SK-N-SH (cell line): Measurements from ENCODE around the gene AP1S1. TPM values are rescaled to one million over a fixed set of nuclear protein-coding genes. Genes with fewer than 3 reads are reported as not detected.

ENCODE experiments used
- CTCF ChIA-PET: fragments of 300-600, 350-600 bp; formaldehyde crosslinking; extraction: SDS; loops from one replicate; lab custom pipeline; 2021; lab: Yijun Ruan, JAX
- POLR2A ChIA-PET: fragments of 350-600 bp; sonication (Branson Sonifier 250); formaldehyde crosslinking; extraction: SDS; loops from one replicate; lab custom pipeline; 2020; ENCODE audit warnings: antibody characterized with exemption, inconsistent platforms; lab: Yijun Ruan, JAX
- DNase-seq: peaks from one replicate; pipeline ENCODE4 v3.0.0; 2012
- H2AFZ ChIP-seq: fragments of 200-600 bp; sonication (generic); 2 replicates; pipeline ENCODE4 v1.8.1; 2016; ENCODE audit warnings: antibody characterized with exemption, mild to moderate bottlenecking, low read depth
- H3F3A ChIP-seq: fragments of 200-600 bp; sonication (generic); replicated peaks from 2 replicates; pipeline ENCODE3; 2016; ENCODE audit warnings: antibody characterized with exemption, mild to moderate bottlenecking; ENCODE audit not compliant: insufficient read depth
- H3K27ac ChIP-seq, 2 experiments: fragments of 200-500 bp in 1 of 2; fragments of 200-600 bp in 1 of 2; sonication (Bioruptor generic) in 1 of 2; sonication (generic), shearing (Covaris generic) in 1 of 2; 2 replicates each; pipeline versions ENCODE4 v1.5.1 to v1.6.1; 2014 to 2016; ENCODE audit warnings: low read depth in 2 of 2, inconsistent platforms in 1 of 2, low read length in 1 of 2, mild to moderate bottlenecking in 1 of 2, mixed read lengths in 1 of 2
- H3K27me3 ChIP-seq: fragments of 200-600 bp; sonication (generic), shearing (Covaris generic); 2 replicates; pipeline ENCODE4 v1.6.1; 2016; ENCODE audit warnings: mixed run types; ENCODE audit not compliant: insufficient read depth
- H3K36me3 ChIP-seq, 2 experiments: fragments of 200-500 bp in 1 of 2; fragments of 200-600 bp in 1 of 2; sonication (Bioruptor generic) in 1 of 2; sonication (generic) in 1 of 2; replicated peaks in 1 of 2; 2 replicates each; pipeline versions ENCODE3 to v1.5.1; 2014 to 2016; ENCODE audit warnings: low read length in 1 of 2, mild to moderate bottlenecking in 1 of 2; ENCODE audit not compliant: insufficient read depth in 2 of 2, control insufficient read depth in 1 of 2
- H3K4me1 ChIP-seq, 2 experiments: fragments of 200-500 bp in 1 of 2; fragments of 200-600 bp in 1 of 2; sonication (Bioruptor generic) in 1 of 2; sonication (generic), shearing (Covaris generic) in 1 of 2; 2 replicates each; pipeline versions ENCODE4 v1.5.1 to v1.6.1; 2014 to 2016; ENCODE audit warnings: low read depth in 1 of 2, low read length in 1 of 2, mixed run types in 1 of 2; ENCODE audit not compliant: insufficient read depth in 2 of 2, control insufficient read depth in 1 of 2
- H3K4me2 ChIP-seq: fragments of 200-600 bp; sonication (generic), shearing (Covaris generic); 2 replicates; pipeline ENCODE4 v1.6.1; 2017; ENCODE audit warnings: mixed run types
- H3K4me3 ChIP-seq, 2 experiments: fragments of 200-500 bp in 1 of 2; fragments of 200-600 bp in 1 of 2; sonication (Bioruptor generic) in 1 of 2; sonication (generic), shearing (Covaris generic) in 1 of 2; 2 replicates each; pipeline versions ENCODE4 v1.5.1 to v1.8.1; 2014 to 2016; ENCODE audit warnings: low read depth in 2 of 2, inconsistent platforms in 1 of 2, low read length in 1 of 2, mild to moderate bottlenecking in 1 of 2, mixed read lengths in 1 of 2, moderate library complexity in 1 of 2
- H3K79me2 ChIP-seq: fragments of 200-600 bp; sonication (generic); 2 replicates; pipeline ENCODE4 v1.8.1; 2017; ENCODE audit warnings: mild to moderate bottlenecking; ENCODE audit not compliant: insufficient read depth
- H3K9ac ChIP-seq: fragments of 200-600 bp; sonication (generic); 2 replicates; pipeline ENCODE4 v1.6.1; 2017; ENCODE audit warnings: mixed run types
- H3K9me2 ChIP-seq: fragments of 200-600 bp; sonication (generic); 2 replicates; pipeline ENCODE4 v1.6.1; 2017; ENCODE audit warnings: mixed run types
- H3K9me3 ChIP-seq: fragments of 200-600 bp; sonication (generic); 2 replicates; pipeline ENCODE4 v1.6.1; 2017; ENCODE audit warnings: mixed run types, mild to moderate bottlenecking, moderate library complexity
- H4K20me1 ChIP-seq: fragments of 200-600 bp; sonication (generic); 2 replicates; pipeline ENCODE4 v1.6.1; 2017; ENCODE audit warnings: mild to moderate bottlenecking, mixed run types; ENCODE audit not compliant: insufficient read depth
- FOXM1 ChIP-seq: IDR thresholded peaks from 2 replicates; pipeline ENCODE4 v1.4.0; 2012; ENCODE audit warnings: low read depth, mild to moderate bottlenecking
- JUND ChIP-seq: IDR thresholded peaks from 2 replicates; pipeline ENCODE4 v1.4.0; 2012
- PBX3 ChIP-seq: IDR thresholded peaks from 2 replicates; pipeline ENCODE4; 2012
- REST ChIP-seq: IDR thresholded peaks from 2 replicates; pipeline ENCODE4 v1.6.1; 2012; ENCODE audit warnings: mild to moderate bottlenecking, low read depth, low read length, moderate library complexity
- RXRA ChIP-seq: IDR thresholded peaks from 2 replicates; pipeline ENCODE4 v1.4.0; 2012; ENCODE audit warnings: low read depth, mild to moderate bottlenecking, borderline replicate concordance
- TEAD4 ChIP-seq: IDR thresholded peaks from 2 replicates; pipeline ENCODE4 v1.4.0; 2012; ENCODE audit warnings: mild to moderate bottlenecking, borderline replicate concordance; ENCODE audit not compliant: insufficient read depth
- YY1 ChIP-seq: IDR thresholded peaks from 2 replicates; pipeline ENCODE4 v1.4.0; 2012; ENCODE audit warnings: low read depth, mild to moderate bottlenecking
- WGBS: methylation state at CpG from one replicate; pipeline ENCODE4 v1.1.6; 2017; ENCODE audit warnings: low lambda C conversion rate; 5-methylcytosine and 5-hydroxymethylcytosine counted together
- polyA plus RNA-seq, 3 experiments: library from polyadenylated mRNA; depleted of rRNA; stranded (reverse); fragments of >200 nt; gene quantifications; 2 replicates each; pipeline ENCODE4 v1.2.3, GENCODE V29; 2012

The AP1S1 gene
- polyA plus RNA-seq, 1 of the 3 experiments (the other 2 are of a cell fraction) = 616 TPM

GRCh38 chr7:101118856-101119255, 35.4 kb upstream of the AP1S1 start:
- no peaks in the 10 kb centered on the region for H3K9me3 ChIP-seq
- H3K27me3 ChIP-seq = no peaks in the 10 kb centered on the region
- ChIA-PET CTCF (interaction anchor here (1.0 to 2.6 kb wide), 6 partner anchors 19 to 224 kb away, joined by 3 to 10 read pairs (median 4); no protein-coding TSS in a partner anchor), POLR2A (no interaction called here)
- H3K36me3 ChIP-seq = no peaks in the 10 kb centered on the region
- no peak overlapping the region for H3K4me2 ChIP-seq
- no peak overlapping the region for H2AFZ ChIP-seq
- H3K9me2 ChIP-seq = no peaks in the 10 kb centered on the region
- 86% methylated on average over 3 of the region's 3 CpGs for WGBS
- H3K4me3 ChIP-seq = no peak overlapping the region
- H3K9ac ChIP-seq = peak overlapping the region; percentile 71
- peak overlapping the region in 1 of 2 experiments; percentile 98; a peak in 2 of 4 replicates for H3K27ac ChIP-seq
- peaks cover 34% of the 10 kb centered on the region for H3K79me2 ChIP-seq
- no peaks in the 10 kb centered on the region for H4K20me1 ChIP-seq
- peaks cover 73% of the 10 kb centered on the region for H3F3A ChIP-seq
- TF ChIP-seq FOXM1 (no peak), RXRA (no peak), YY1 (no peak), PBX3 (no peak), TEAD4 (no peak), JUND (no peak)
- DNase-seq = no peak
- H3K4me1 ChIP-seq = peaks cover 7 to 58% of the 10 kb centered on the region in 2 experiments; a peak in 3 of 4 replicates

- ChIA-PET CTCF (interaction anchor here (1.0 to 1.5 kb wide), 5 partner anchors 16 to 225 kb away, joined by 3 to 4 read pairs (median 3); partner anchors contain the start of gene TRIM56), POLR2A (no interaction called here)
- Histone ChIP-seq H3K4me3 (no peak overlapping the region), H3K27ac (peak overlapping the region in 1 of 2 experiments; percentile 98; a peak in 2 of 4 replicates), H2AFZ (no peak overlapping the region), H3K27me3 (no peaks in the 10 kb centered on the region), H3K4me2 (no peak overlapping the region), H3K79me2 (peaks cover 44% of the 10 kb centered on the region), H3K36me3 (no peaks in the 10 kb centered on the region), H3F3A (peaks cover 75% of the 10 kb centered on the region), H3K9me2 (no peaks in the 10 kb centered on the region), H3K9ac (no peak overlapping the region; the same call in 1 of the 2 replicates), H3K4me1 (peaks cover 7 to 56% of the 10 kb centered on the region in 2 experiments; a peak in 3 of 4 replicates), H4K20me1 (no peaks in the 10 kb centered on the region), H3K9me3 (no peaks in the 10 kb centered on the region)
- DNase-seq = no peak
- TF ChIP-seq REST (no peak), PBX3 (0 out of 2 replicates have a peak, but pooled peaks have one; percentile 18)
- 52% methylated on average over 10 of the region's 10 CpGs for WGBS
Observed at GRCh38 chr7:101119876-101120275, 34.4 kb upstream of the AP1S1 start.
